ENCODE measurements around the gene LONP1. TPM values are rescaled to one million over a fixed set of nuclear protein-coding genes. Genes with fewer than 3 reads are reported as not detected.
A peak's percentile ranks its signal among the peaks of the same experiment; 100 is the strongest.

The LONP1 gene
- total and polyA plus RNA-seq, 9 donors = 25.5 to 77.2 (median 51.4) TPM

- Histone ChIP-seq H3K27ac (no peak overlapping the region), H3K4me3 (no peak overlapping the region), H3K9me3 (no peaks in the 10 kb centered on the region), H3K36me3 (no peaks in the 10 kb centered on the region), H3K27me3 (no peaks in the 10 kb centered on the region), H3K4me1 (ENCODE audit: insufficient read depth) (peaks cover 4% of the 10 kb centered on the region)
- DNase-seq = peak in 1 of 5 donors; percentile 12
- TF ChIP-seq EP300 (IDR thresholded peaks at IDR 0.05) (no peak), CTCF (IDR thresholded peaks at IDR 0.05) (no peak), POLR2A (IDR thresholded peaks at IDR 0.05) (no peak)
- 66 to 69% (median 66%) methylated on average over 7 of the region's 7 CpGs for WGBS, 3 donors
- intact Hi-C loops (cut with DNase I) = loop anchor here in 1 of 4 donors (5.0 kb wide), 1 partner anchor 645 kb away; no protein-coding TSS in a partner anchor
Measured at GRCh38 chr19:5692723-5693194, 27.2 kb downstream of the LONP1 start.

DNA sequence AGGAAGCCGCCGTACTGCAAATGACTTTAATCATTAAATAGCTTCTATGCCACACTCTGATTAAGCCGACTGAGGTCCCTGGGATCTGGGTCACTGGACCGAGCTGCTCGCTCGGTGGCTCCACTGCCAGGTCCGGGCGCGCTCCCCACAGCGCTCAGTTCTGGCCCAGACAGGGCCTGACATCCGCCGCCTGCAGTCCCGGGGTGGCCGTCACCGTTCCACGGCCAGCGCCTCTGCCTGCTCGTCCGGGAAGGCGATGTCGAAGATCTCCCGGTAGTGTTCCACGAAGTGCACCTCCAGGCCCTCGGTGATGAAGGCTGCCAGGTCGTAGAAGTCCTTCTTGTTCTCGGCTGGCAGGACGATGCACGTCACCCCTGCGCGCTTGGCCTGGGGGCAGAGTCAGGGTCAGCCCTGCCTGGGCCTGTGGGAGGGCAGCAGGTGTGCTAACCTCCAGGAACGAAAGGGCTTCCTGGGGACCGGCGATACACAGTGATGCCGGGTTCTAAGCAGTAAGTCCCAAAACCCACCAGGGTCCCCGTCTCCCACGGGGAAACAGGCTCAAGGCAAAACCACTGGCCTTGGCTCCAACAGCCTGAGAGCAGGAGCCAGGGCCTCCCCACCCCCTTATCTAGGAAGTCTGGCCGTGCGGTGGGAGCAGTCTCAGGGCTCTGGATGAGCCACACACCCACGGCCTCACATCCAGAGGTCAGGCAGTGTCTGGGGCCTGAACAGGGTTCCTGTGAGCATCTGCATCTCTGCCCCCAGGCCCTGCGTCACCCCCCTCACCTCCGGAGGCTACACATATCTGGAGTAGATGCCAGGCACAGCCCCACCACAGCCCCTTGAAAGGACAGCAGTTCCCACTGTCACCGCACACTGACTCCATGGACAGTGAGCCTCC lies 27.9 kb downstream of the LONP1 start:
- TF ChIP-seq EP300 (IDR thresholded peaks at IDR 0.05) (no peak), CTCF (IDR thresholded peaks at IDR 0.05) (no peak), POLR2A (IDR thresholded peaks at IDR 0.05) (no peak)
- no peaks in the 10 kb centered on the region for H3K9me3 ChIP-seq
- no peaks in the 10 kb centered on the region for H3K27me3 ChIP-seq
- no peaks in the 10 kb centered on the region for H3K36me3 ChIP-seq
- no peak overlapping the region for H3K4me3 ChIP-seq
- intact Hi-C loops (cut with DNase I) = loop anchor here in 1 of 4 donors (5.0 kb wide), 1 partner anchor 645 kb away; no protein-coding TSS in a partner anchor
- H3K4me1 ChIP-seq (ENCODE audit: insufficient read depth) = peaks cover 9% of the 10 kb centered on the region
- WGBS, 3 donors = 29 to 47% (median 30%) methylated on average over 36 to 42 of the region's 42 CpGs
- peak overlapping the region in 1 of 2 donors; percentile 51 for H3K27ac ChIP-seq
- peak in 2 of 5 donors; percentile 30 to 50 for DNase-seq

- DNase-seq = peak; percentile 75 to 86 (median 78)
Measured at GRCh38 chr19:5690955-5691821, 28.8 kb downstream of the LONP1 start.

More at GRCh38 chr19:5690955-5691821, 28.8 kb downstream of the LONP1 start:
- H3K4me3 ChIP-seq = peak overlapping the region; percentile 78
- TF ChIP-seq CTCF (IDR thresholded peaks at IDR 0.05) = no peak
- TF ChIP-seq EP300 (IDR thresholded peaks at IDR 0.05) = no peak
- no peak for TF ChIP-seq POLR2A (IDR thresholded peaks at IDR 0.05)
- intact Hi-C loops (cut with DNase I) = loop anchor here in 1 of 4 donors (5.0 kb wide), 1 partner anchor 644 kb away; no protein-coding TSS in a partner anchor
- WGBS, 3 donors = 1 to 5% (median 2%) methylated on average over 47 to 54 of the region's 54 CpGs
- H3K36me3 ChIP-seq = no peaks in the 10 kb centered on the region
- H3K27ac ChIP-seq = peak overlapping the region; percentile 51 to 93
- peaks cover 14% of the 10 kb centered on the region for H3K4me1 ChIP-seq (ENCODE audit: insufficient read depth)
- H3K27me3 ChIP-seq = no peaks in the 10 kb centered on the region
- H3K9me3 ChIP-seq = no peaks in the 10 kb centered on the region
